ENCODE data around the gene ERG. TPM values are rescaled to one million over a fixed set of nuclear protein-coding genes. Genes with fewer than 3 reads are reported as not detected.

Gene ERG
- polyA plus RNA-seq, 2 of the 4 experiments (the other 2 are of a cell fraction) = not detected

DNA sequence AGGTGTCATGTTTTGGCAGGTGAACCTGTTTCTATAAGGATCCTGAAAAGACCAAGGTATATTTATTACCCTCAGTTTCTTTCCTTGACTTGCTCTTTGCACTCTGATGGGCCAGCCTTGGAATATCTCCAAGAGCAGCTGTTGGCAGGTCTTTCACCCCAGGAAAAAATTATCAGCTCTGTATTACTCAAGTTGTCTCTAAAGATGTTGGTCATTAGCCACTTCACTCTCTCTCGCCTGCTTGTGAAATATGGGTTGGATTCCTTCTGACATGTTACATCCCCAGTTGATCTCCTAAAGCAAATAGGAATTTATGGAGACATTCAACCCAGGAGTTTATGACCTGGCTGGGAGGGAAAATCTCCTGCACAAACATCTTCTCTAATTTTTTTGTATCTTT lies 155.5 kb downstream of the ERG start:
- peak overlapping the region; percentile 82 for H3K4me2 ChIP-seq
- H3K27ac ChIP-seq = peak overlapping the region; percentile 86 to 95
- DNase-seq (ENCODE audit: low read depth in 1 of 2, low spot score in 1 of 2) (peak in 1 of 2 experiments; percentile 31), FAIRE-seq (no peak), ATAC-seq (no peak)
- WGBS (ENCODE audit: missing lambda C conversion rate) = 59% methylated on average over 1 of the region's 1 CpG
- CTCF ChIA-PET = interaction anchor here (1.8 to 2.1 kb wide), 3 partner anchors 9 to 668 kb away, joined by 6 to 13 read pairs (median 12); no protein-coding TSS in a partner anchor
- H3K9me3 ChIP-seq = no peaks in the 10 kb centered on the region; the same call in 2 of the 3 replicates
- TF ChIP-seq RARB (CRISPR knock-in tag; IDR thresholded peaks at IDR 0.05) = no peak
- TF ChIP-seq HOXA7 (CRISPR knock-in tag; IDR thresholded peaks at IDR 0.05) = no peak
- TF ChIP-seq CEBPB (IDR thresholded peaks at IDR 0.05) = peak in 1 of 2 experiments; percentile 44; a peak in 2 of 4 replicates
- no peak for TF ChIP-seq ZC3H11A (IDR thresholded peaks at IDR 0.05)
- no peak for TF ChIP-seq BHLHE40 (IDR thresholded peaks at IDR 0.05; ENCODE audit: low read depth, low read length)
- TF ChIP-seq JUNB (IDR thresholded peaks at IDR 0.05) = 0 out of 2 replicates have a peak, but pooled peaks have one; percentile 17
- TF ChIP-seq GATA3 (IDR thresholded peaks at IDR 0.05; ENCODE audit: borderline replicate concordance) = 0 out of 2 replicates have a peak, but pooled peaks have one; percentile 34
- TF ChIP-seq TFCP2L1 (CRISPR knock-in tag; IDR thresholded peaks at IDR 0.05) = no peak
- no peak for TF ChIP-seq ESRRA (IDR thresholded peaks at IDR 0.05; ENCODE audit: borderline replicate concordance, low read length)
- no peak for TF ChIP-seq NFE2L2 (conservative IDR thresholded peaks at IDR 0.05; ENCODE audit: low read length)
- TF ChIP-seq EP300 (IDR thresholded peaks at IDR 0.05) = peak in 1 of 2 experiments; percentile 29; a peak in 2 of 5 replicates
- TF ChIP-seq HOXB13 (CRISPR knock-in tag; IDR thresholded peaks at IDR 0.05; ENCODE audit: low read depth) = no peak
- TF ChIP-seq CBX8 (IDR thresholded peaks at IDR 0.05) = no peak
- TF ChIP-seq HMGXB4 (CRISPR knock-in tag; IDR thresholded peaks at IDR 0.05; ENCODE audit: borderline replicate concordance) = no peak
- TF ChIP-seq CBX2 (IDR thresholded peaks at IDR 0.05; ENCODE audit: borderline replicate concordance, low read depth) = no peak
- TF ChIP-seq, protein P1, sequence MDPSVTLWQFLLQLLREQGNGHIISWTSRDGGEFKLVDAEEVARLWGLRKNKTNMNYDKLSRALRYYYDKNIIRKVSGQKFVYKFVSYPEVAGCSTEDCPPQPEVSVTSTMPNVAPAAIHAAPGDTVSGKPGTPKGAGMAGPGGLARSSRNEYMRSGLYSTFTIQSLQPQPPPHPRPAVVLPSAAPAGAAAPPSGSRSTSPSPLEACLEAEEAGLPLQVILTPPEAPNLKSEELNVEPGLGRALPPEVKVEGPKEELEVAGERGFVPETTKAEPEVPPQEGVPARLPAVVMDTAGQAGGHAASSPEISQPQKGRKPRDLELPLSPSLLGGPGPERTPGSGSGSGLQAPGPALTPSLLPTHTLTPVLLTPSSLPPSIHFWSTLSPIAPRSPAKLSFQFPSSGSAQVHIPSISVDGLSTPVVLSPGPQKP (IDR thresholded peaks at IDR 0.05; ENCODE audit: low read depth, low read length) = no peak
- TF ChIP-seq TP53 (CRISPR knock-in tag; IDR thresholded peaks at IDR 0.05) = no peak
- TF ChIP-seq, protein P2, sequence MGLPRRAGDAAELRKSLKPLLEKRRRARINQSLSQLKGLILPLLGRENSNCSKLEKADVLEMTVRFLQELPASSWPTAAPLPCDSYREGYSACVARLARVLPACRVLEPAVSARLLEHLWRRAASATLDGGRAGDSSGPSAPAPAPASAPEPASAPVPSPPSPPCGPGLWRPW (IDR thresholded peaks at IDR 0.05) = no peak
- POLR2A ChIA-PET = interaction anchor here (1.7 to 2.3 kb wide), 3 partner anchors 65 to 779 kb away, joined by 6 to 12 read pairs (median 7); no protein-coding TSS in a partner anchor
- H3K4me3 ChIP-seq = no peak overlapping the region
- peaks cover 32% of the 10 kb centered on the region for H3K4me1 ChIP-seq

DNA sequence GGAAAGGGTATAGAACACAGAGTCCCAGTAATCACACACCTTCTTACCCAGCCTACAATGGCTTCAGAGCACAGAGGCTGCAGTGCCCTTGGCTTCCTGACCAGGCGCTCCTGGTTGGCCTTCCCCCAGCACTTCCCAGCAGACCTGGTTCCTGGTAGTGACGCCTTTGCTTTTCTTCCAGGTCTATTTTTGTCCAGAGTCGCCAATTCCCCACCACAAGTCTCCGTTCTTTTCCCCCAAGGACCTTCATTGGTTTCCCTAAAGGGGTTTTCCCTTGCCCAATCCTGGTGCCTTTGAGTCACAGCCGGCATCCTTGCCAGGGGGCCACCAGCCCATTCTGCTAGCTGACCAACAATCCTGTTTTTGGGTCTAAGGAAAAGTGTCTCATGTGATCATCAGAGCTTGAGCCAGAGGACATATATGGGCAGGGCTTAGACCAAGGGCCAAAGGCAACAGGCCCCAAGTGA lies 156.7 kb downstream of the ERG start:
- DNase-seq (ENCODE audit: low read depth in 1 of 2, low spot score in 1 of 2) = no peak
- CTCF ChIA-PET = no interaction called here
- no peak overlapping the region for H3K4me2 ChIP-seq
- peaks cover 32% of the 10 kb centered on the region for H3K4me1 ChIP-seq
- no peak for FAIRE-seq
- no peak for ATAC-seq
- H3K9me3 ChIP-seq = no peaks in the 10 kb centered on the region
- TF ChIP-seq MAFK (IDR thresholded peaks at IDR 0.05; ENCODE audit: partially characterized antibody) = no peak
- TF ChIP-seq, protein P3, sequence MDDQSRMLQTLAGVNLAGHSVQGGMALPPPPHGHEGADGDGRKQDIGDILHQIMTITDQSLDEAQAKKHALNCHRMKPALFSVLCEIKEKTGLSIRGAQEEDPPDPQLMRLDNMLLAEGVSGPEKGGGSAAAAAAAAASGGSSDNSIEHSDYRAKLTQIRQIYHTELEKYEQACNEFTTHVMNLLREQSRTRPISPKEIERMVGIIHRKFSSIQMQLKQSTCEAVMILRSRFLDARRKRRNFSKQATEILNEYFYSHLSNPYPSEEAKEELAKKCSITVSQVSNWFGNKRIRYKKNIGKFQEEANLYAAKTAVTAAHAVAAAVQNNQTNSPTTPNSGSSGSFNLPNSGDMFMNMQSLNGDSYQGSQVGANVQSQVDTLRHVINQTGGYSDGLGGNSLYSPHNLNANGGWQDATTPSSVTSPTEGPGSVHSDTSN (IDR thresholded peaks at IDR 0.05) = no peak
- no peak overlapping the region for H3K4me3 ChIP-seq
- peak overlapping the region; percentile 86 to 95 for H3K27ac ChIP-seq
- POLR2A ChIA-PET = no interaction called here
- WGBS (ENCODE audit: missing lambda C conversion rate) = 92% methylated on average over 5 of the region's 5 CpGs

- CTCF ChIA-PET = interaction anchor here (0.8 to 1.1 kb wide), 2 partner anchors 12 to 169 kb away, joined by 3 to 4 read pairs; no protein-coding TSS in a partner anchor
- 97% methylated on average over 4 of the region's 4 CpGs for WGBS (ENCODE audit: missing lambda C conversion rate)
- FAIRE-seq = no peak
- TF ChIP-seq NFE2L2 (conservative IDR thresholded peaks at IDR 0.05; ENCODE audit: low read length) = no peak
- TF ChIP-seq HMGXB4 (CRISPR knock-in tag; IDR thresholded peaks at IDR 0.05; ENCODE audit: borderline replicate concordance) = no peak
- no peak for TF ChIP-seq HOXB5 (CRISPR knock-in tag; IDR thresholded peaks at IDR 0.05)
- TF ChIP-seq KDM1A (IDR thresholded peaks at IDR 0.05; ENCODE audit: low read depth) = no peak
- no peak for TF ChIP-seq NR3C1 (IDR thresholded peaks at IDR 0.05)
- no peak for TF ChIP-seq HOXB13 (CRISPR knock-in tag; IDR thresholded peaks at IDR 0.05; ENCODE audit: low read depth)
- no peak for TF ChIP-seq SREBF2 (IDR thresholded peaks at IDR 0.05)
- TF ChIP-seq REST (IDR thresholded peaks at IDR 0.05) = no peak
- TF ChIP-seq EP300 (IDR thresholded peaks at IDR 0.05) = no peak
These were observed 158.1 kb downstream of the ERG start for GRCh38 chr21:38340131-38340530.

More at GRCh38 chr21:38340131-38340530, 158.1 kb downstream of the ERG start:
- Histone ChIP-seq H3K9me3 (no peaks in the 10 kb centered on the region), H3K4me2 (no peak overlapping the region), H3K27ac (peak overlapping the region in 1 of 2 experiments; percentile 33; a peak in 2 of 6 replicates), H3K4me1 (peaks cover 32% of the 10 kb centered on the region), H3K4me3 (no peak overlapping the region)
- POLR2A ChIA-PET = no interaction called here
- DNase-seq (ENCODE audit: low read depth in 1 of 2, low spot score in 1 of 2) = no peak
- no peak for ATAC-seq

Measured in A549 (cell line).